ENCODE measurements around the gene DNAJC6.
A peak's percentile ranks its signal among the peaks of the same experiment; 100 is the strongest.
"Not testable (repeated sequence)": the region's sequence is repeated elsewhere in the genome, so short reads cannot be mapped to it uniquely, and the experiment has no call there.

Gene DNAJC6

GRCh38 chr1:65309304-65310077 is at the start of gene DNAJC6:
Gene DNAJC6, plus strand, starts transcription at chr1:65309543. Its CDS starts 203 bp downstream, at chr1:65309746.
- DNase-seq, result peak; percentile 30

GRCh38 chr1:65259816-65260215 is 49.5 kb upstream of the DNAJC6 start:
- no peak for DNase-seq

GRCh38 chr1:65260851-65261473 is 48.4 kb upstream of the DNAJC6 start:
- DNase-seq, result no peak

GRCh38 chr1:65263286-65263685 is 46.1 kb upstream of the DNAJC6 start:
- DNase-seq, result no peak

GRCh38 chr1:65264197-65264929 is 45.0 kb upstream of the DNAJC6 start:
- peak; percentile 82 for DNase-seq

- no peak for DNase-seq
Observed at GRCh38 chr1:65265296-65265650, 44.1 kb upstream of the DNAJC6 start.

- DNase-seq, result peak; percentile 70
Observed at GRCh38 chr1:65265651-65266351, 43.5 kb upstream of the DNAJC6 start.

GRCh38 chr1:65266476-65266875 is 42.9 kb upstream of the DNAJC6 start:
- no peak for DNase-seq

- DNase-seq, result no peak
Observed at GRCh38 chr1:65267271-65267670, 42.1 kb upstream of the DNAJC6 start.

- no peak for DNase-seq
Observed at GRCh38 chr1:65267683-65268082, 41.7 kb upstream of the DNAJC6 start.

- no peak for DNase-seq
Observed at GRCh38 chr1:65269612-65270011, 39.7 kb upstream of the DNAJC6 start.

GRCh38 chr1:65276197-65276939 is 33.0 kb upstream of the DNAJC6 start:
- DNase-seq, result no peak

- no peak for DNase-seq
Observed at GRCh38 chr1:65277605-65278347, 31.6 kb upstream of the DNAJC6 start.

- no peak for DNase-seq
Observed at GRCh38 chr1:65278376-65279069, 30.8 kb upstream of the DNAJC6 start.

GRCh38 chr1:65279070-65279779 is 30.1 kb upstream of the DNAJC6 start:
- DNase-seq, result no peak

GRCh38 chr1:65281846-65282245 is 27.5 kb upstream of the DNAJC6 start:
- no peak for DNase-seq

GRCh38 chr1:65284229-65284628 is 25.1 kb upstream of the DNAJC6 start:
- DNase-seq, result no peak

GRCh38 chr1:65289449-65289848 is 19.9 kb upstream of the DNAJC6 start:
- DNase-seq, result no peak

GRCh38 chr1:65291818-65292217 is 17.5 kb upstream of the DNAJC6 start:
- DNase-seq, result not testable (repeated sequence)

- DNase-seq, result no peak
Observed at GRCh38 chr1:65292861-65293593, 16.3 kb upstream of the DNAJC6 start.
